CD4-positive, alpha-beta T cell treated with Interleukin-4 for 4 hours (primary cell): ENCODE results near the gene SNX4.
"Not testable (repeated sequence)": the region's sequence is repeated elsewhere in the genome, so short reads cannot be mapped to it uniquely, and the experiment has no call there.

Experiments
- DNase-seq: peaks from one replicate; pipeline ENCODE4 v3.0.0-alpha.2; 2020

The SNX4 gene

DNA sequence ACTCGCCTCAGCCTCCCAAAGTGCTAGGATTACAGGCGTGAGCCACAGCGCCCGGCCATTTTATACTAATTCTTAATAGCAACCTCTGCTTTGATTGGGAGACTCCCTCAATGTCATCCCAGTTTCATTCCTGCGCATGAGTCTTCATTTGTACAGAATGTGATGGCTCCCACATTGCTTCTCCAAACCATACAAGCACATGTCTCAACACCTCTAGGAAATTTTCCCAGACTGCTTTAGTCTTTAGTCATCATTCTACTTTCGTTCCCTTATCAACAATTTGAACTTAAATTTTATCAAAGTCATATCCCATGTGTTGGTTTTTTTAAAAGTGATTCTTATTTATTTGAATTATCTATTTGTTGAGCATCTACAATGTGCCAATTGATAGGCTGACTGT, 58.1 kb downstream of the SNX4 start:
- DNase-seq: no peak

DNA sequence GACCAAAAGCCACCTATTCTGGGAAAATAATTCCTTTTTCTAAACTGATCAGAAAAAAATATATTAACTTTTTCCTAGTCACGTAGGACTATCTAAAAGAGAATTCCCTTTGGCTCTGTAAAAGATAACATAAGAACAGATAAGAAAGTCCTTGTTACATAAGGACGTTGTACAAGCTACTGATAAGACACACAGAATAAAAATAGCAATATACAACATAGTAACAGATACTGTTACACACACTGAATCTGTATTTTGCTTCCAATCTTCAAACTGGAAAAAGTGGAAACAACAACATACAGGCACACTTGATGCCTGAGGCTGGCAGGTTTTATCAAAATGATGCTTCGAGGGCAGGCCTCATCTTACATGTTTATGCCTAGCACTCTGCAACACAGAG, 59.8 kb downstream of the SNX4 start:
- DNase-seq: no peak

DNA sequence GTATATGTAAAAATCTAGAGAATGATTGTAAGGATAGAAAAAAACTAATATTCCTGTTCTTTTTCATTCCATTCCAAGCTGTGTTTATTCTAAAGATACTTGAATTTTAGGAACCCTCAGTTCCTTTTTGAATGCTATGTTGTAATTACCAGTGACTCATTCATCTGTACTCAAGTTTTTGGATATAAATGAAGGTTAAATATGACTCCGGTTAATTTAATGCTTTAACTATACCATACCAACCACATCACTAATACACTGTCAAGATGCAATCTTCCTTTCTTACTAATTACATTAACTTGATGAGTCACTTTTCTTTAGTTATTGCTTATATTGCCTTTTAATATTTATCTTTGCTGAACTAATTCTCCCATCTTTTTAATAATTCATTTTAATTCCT, 76.1 kb downstream of the SNX4 start:
- no peak for DNase-seq

DNA sequence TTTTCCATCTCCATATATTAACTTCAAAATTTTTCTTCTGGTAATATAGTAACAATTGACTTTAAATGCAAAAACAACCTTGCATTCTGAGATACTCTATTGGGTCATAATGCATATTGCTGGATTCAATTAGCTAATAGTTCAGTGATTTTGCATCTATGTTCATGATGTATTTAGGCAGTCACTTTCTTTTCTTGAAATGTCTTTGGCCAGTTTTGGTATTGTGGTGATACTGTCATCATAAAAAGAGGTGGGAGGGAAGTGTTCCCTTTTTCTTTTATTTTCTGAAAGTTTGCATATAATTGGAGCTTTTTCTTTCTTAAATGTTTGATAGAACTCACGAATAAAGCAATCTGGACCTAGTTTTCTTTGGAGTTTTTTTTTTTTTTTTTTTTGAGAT, 77.5 kb downstream of the SNX4 start:
- no peak for DNase-seq

DNA sequence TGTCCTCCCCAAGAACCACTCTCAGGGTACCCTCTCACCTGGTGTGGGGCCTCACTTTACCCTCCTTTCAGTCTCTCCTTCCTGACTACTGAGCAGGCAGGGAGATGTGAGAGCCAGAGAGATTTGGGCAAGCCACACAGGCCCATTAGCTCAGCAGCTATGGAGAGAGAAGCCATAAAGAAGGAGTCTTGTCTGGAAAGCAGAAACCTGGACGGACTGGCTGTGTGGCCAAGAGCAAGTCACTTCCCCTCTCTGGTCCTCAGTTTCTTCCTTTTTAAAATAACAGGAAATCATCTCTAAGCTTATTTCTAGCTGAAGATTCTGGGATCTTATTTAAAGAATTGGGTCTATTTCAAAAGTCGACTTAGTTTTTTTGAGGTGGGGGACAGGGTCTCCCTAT, 79.0 kb downstream of the SNX4 start:
- DNase-seq: no peak

DNA sequence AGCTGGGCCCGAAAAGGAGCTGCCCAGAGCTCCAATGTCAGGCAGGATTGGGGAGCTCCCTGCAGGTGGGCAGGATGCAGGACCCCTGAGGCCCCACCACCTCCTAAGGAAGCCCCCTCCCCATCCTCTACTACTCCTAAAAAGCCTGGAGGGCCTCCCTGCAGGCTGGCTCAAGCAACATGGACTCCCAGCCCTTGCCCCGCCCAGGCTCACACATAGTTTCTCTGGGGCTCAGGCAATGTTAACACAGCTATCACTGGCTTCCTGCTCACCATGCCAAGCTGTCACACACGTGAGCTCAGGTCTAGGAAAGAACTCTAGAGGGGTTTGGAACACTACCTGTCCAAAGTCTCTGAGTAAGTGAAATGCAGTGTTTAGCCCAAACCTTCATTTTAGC, 79.4 kb downstream of the SNX4 start:
- DNase-seq: no peak

DNA sequence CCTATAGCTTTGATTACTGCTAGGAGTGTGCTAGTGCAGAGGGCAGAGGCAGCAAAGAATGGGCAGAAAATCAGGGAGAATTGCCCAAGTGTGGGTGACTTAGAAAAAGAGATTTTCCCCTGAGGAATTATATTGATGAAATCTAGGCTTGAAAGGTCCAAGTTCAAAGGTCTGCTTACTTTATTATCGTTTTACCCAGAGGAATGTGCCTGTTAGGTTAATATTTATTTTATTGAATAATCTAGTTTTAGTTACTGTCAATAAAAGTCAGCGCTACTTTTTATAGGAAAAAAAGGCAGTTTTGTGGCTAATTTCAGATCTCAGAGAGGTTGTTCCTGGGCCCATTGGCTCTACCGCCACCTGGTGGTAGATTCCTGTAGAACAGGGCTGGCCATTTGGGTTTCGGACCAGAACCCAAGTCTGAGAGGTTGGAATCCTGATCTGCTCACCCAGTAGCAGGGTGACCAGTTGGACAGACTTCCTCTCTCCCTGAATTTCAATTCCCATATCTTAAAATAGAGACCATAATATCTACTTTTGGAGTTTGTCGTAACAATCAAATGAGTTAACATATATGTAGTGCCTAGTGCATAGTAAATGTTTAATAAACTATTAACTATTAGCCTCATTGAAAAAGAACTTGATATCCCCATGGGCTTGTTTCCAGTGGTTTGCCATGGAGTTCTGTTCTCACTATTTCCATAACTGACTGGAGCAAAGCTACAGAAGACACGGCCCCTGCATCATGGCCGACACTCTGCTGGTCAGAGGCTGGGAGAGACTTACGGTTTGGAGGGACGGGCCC, 82.2 kb downstream of the SNX4 start:
- peak; percentile 42 for DNase-seq

DNA sequence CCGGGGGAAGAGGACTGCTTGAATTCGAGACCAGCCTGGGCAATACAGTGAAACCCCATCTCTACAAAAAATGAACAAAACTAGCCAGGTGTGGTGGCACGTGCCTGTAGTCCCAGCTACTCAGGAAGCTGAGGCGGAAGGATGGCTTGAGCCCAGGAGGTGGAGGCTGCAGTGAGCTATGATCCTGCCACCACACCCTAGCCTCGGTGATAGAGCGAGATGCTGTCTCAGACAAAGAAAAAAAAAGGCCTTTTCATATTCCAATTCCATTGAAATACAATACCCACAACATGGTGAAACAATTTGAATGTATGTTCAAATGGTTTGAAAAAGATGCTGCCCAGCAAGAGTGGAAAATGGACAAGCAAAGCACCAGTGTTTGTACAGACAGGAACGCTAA, 83.1 kb downstream of the SNX4 start:
- DNase-seq: no peak

DNA sequence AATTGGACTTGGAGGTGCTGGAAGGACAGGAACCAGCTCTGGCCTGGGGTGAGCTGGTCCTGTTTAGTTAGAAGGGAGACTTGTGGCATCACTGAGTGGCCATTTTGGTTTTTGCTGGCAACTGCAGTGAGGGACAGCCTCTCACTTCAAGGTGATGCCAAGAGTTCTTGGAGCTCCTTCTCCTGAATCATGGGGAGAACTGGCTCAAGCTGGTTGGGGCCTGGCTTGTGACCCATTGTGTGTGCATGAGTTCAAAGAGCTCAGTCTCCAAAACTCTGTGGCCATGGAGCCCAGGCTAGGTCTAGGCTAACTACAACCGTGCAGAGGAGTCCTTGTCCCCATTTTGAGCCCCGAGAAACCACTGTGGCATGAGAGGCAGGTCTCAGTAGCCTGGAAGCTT, 84.8 kb downstream of the SNX4 start:
- DNase-seq: no peak

DNA sequence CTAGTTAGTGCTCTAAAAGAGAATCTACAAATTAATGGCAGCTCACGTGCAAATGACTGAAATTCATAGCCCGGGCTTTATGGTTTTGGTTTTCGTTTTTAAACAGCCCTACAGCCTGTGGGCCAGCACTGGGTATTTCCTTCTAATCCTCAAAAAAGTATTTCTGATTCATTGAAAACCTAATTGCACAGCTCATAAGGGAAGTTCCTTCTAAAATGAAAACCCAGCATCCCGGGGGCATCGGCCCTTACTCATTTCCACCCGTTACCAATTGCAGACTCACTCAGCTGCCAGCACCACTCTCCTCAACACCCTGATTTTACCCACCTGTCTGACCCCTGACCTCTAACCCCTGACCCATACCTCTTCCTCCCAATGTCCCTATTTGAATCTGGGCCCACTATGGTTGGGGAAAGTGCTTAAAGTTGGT, 85.4 kb downstream of the SNX4 start:
- DNase-seq: no peak

DNA sequence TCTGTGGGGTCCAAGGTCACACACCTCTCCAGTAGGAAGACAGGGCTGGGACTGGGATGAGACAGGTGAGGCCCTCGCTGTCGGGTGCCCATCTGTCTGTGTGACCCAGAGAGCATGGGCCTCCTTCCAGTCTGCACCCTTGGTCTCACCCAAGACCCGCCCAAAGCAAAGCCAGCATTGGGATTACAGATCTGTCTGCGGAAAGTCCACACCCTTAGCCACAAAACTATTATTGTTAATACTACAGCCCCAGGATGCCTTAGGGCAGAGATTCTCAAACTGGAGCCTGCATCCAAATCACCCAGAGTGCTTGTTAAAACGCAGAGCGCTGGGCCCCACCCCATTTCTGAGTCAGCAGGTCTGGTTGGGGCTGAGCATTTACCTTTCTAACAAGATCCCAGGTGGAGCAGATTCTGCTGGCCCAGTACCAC, 86.4 kb downstream of the SNX4 start:
- no peak for DNase-seq

DNA sequence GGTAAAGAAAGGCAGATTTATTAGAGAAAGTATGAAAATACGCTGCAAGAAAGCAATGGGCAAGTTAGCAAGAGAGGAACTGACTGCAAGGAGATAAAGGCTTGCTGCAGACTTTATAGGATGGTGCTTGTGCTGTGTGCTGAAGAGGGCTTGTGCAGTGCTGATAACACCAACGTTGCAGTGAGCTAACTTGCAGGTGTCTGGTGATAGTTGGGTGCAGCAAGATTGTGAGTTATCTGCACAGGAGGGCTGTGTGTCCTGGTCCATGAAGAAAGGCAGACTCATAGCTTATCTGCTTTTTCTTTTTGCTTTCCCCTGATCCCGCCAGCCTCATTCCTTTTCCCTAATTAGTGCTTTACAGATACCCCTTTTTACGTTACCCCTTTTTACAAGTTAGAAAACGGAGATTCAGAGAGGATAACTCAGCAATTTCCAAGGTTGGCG, 86.9 kb downstream of the SNX4 start:
- DNase-seq: no peak

DNA sequence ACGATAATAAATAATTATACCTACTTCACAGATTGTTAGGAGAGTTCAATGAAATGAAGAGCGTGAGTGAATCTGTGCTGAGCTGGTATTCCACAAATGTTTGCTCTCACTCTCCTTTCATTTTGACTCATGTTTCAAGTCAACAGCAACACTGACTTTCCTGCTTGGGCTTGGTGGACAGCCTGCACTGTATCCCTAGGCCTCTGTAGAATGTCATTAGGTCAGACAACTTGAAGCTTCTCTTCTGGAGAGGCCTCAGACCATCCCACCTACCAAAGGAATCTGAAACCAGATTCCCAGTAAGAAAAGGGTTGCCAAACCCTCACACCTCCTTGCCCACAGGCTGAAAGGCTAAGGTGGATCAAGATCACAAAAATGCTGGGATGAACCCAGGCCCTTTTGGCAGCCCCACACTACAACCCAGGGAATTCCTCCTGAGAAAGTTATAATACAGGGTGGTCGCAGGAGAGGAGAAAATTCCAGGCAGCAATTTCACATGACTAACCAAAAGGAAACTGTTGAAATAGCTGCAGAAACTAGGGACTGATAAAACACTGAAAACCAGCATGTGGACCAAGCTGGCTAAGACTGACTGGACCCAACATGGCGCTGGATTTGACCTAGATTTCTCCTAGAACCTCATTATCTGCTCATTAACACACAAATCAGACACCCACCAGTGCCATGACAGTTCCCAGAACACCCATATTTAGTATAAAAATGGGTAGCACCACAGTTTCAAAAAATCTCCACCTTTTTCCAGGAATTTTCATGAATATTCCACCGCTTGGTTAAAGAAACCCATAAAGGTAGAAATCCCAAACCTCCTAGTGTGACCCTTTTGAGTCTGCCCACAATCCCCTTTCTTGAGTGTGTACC, 87.9 kb downstream of the SNX4 start:
- no peak for DNase-seq

DNA sequence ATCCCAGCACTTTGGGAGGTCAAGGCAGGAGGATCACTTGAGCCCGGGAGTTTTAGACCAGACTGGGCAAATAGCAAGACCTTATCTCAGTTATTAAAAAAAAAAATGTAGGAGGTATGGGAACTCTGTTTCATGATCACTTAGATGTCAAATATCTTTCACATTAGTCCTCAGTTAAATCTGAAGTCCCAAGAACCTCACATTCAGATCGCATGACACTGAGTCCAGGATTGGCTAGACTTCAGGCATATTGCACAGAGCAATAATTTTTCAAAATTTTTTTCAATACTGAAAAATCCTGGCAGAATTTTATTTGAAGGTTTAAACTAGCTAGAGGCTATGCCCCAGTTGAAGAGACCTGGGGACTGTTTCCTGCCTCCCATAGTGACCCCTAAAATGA, 88.6 kb downstream of the SNX4 start:
- DNase-seq: no peak

DNA sequence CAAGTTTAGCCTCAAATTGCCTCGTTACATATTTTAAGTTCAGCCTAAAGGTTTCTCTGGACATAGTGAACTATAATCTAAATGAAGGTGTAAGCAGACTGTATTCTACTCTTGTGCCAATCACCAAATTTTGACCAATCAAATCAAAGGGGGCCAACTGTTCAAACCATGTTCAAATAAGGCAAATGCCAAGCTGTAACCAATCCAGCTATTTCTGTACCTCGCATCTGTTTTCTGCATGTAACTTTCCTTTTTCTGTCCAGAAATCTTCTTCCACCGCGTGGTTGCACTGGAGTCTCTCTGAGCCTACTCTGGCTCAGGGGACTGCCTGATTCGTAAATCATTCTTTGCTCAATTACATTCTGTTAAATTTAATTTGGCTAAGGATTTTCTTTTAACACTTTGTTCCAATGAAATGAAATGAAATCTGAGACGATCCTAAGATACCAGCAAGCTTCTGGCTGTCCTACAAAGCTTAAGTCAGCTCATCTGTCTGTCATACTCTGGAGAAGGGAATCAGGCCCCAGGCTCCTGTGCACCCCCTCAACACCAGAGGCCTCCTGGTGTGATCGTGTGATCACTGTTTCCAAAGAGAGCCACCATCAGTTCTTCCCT, 91.7 kb downstream of the SNX4 start:
- DNase-seq: no peak

DNA sequence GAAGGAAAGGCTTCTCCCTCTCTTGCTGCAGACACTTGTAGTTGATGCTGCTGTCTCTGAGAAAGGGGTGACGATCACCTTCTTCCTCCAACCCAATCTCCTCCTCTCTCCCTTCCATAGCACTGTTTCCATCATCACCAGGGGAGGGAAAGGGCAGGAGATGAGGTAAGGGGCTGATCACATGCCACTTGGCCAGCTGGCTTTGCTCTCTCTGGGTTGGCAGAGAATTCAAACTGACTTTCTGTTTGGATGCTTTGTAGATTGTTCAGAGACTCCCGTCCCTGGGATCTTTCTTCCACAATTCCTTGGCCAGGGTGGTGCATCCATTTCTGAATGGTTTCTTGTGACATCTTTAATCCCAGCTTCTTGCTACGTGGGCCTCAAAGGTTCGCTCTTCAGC, 101.7 kb downstream of the SNX4 start:
- no peak for DNase-seq

DNA sequence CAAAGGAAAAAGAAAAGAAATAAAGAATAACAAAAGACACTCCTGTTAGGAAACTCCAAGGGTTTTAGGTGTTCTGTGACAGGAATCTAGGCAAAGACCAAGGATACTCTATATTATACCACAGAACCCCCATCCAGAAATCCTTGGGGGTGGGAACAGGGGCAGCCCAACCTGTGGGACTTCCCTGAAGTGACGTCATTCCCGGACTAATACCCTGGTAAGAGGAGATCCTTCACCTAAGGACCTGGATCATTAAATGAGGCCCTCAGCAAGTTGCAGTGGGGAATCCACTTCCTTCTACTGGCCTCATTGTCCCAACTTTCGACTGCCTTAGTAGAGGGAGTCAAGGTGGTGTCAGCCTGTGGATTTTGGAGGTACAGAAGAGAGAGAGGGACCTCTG, 103.8 kb downstream of the SNX4 start:
- no peak for DNase-seq

DNA sequence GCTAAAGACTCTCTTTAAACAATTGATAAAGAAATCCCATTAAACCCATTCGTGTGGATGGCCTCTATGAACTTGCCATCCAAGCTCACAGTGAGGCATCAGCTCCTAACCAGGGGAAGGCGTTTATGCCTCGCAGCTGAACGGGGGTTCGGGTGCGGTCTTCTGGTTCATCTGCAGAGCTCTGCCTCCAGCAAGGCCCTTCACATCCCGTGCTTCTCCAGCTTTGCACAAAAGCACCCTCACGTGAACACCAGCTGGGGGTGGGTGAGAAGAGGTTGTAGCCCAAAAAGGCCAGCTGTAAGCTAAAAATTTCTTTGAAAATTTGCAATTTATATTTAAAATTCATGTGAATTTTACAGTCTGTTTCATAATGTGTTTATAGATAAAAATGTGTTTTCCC, 105.3 kb downstream of the SNX4 start:
- no peak for DNase-seq

DNA sequence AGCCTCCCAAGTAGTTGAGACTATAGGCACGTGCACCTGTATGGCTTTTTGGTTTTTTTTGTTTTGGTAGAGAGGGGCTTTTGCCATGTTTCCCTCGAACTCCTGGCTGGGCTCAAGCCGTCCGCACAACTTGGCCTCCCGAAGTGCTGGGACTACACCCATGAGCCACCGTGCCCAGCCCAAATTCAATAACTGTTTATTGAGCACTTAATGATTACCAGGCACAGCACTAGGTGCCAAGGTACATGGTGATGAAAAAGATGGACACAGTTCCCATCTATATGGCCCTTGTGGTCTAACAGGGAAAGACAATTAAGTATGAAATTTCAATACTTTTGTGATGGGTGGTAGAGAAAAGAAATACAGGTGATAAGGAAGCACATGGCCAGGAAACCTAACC, 109.1 kb downstream of the SNX4 start:
- no peak for DNase-seq

DNA sequence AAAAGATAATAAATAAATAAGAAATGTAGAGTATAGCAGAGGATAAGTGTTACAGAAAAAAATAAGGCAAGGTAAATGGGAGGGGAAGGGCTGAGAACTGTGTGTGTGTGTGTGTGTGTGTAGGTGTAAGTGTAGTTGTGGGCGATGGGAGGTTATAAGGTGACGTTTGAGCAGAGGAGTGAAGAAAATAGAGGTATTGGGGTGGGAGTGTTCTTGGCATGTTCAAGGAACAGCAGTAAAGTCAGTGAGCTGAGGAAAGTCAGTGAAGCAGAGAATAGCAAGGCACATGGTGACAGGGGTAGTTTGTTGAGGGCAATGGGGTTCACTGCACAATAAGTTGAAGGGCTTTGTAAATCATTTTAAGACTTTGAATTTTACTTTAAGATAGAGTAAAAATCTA, 113.9 kb downstream of the SNX4 start:
- DNase-seq: no peak

DNA sequence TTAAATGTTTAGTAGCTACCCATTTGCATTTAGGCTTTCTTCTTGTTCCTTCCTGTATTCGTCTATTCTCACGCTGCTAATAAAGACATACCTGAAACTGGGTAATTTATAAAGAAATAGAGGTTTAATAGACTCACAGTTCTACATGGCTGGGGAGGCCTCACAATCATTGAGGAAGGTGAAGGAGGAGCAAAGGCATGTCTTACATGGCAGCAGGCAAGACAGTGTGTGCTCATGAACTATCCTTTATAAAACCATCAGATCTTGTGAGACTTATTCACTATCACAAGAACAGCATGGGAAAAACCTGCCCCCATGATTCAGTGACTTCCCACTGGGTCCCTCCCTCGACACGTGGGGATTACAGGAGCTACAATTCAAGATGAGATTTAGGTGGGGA, 114.5 kb downstream of the SNX4 start:
- not testable (repeated sequence) for DNase-seq

DNA sequence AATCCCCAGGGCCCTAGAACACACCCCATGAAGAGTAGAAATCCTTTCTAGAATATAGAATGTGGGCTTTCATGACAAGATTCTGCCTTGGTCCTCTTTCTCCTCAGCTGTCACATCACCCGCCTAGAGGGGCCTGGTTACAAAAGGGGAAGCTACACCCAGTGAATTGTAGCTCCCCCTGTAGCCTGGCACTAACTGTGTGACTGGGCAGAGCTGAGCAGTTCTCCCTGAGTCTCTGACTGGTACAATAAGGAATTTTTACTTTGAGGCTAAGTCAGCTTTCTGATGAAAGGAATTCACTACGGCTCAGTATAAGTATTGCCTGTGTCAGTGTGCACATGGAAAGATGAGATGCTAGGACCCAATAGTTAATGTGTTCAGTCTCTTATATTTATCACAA, 116.2 kb downstream of the SNX4 start:
- no peak for DNase-seq

DNA sequence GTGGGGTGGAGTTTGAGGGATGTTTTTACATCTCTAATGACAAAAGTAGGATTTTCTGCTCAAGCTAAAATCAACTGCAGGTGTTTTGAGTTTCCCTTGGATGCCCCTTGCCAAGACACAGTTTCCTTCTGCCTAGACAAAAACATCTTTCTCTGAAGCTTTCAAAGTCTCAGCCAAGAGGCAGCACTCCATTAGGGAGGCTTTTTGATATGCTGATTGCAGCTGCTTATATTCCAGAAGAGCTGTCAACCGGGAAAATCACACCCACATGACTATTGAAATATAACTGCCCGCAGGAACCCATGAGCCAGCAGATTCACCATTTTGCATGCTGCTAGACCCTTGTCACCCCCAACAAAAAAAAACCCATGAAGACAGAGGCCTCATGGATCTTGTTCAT, 117.4 kb downstream of the SNX4 start:
- no peak for DNase-seq

DNA sequence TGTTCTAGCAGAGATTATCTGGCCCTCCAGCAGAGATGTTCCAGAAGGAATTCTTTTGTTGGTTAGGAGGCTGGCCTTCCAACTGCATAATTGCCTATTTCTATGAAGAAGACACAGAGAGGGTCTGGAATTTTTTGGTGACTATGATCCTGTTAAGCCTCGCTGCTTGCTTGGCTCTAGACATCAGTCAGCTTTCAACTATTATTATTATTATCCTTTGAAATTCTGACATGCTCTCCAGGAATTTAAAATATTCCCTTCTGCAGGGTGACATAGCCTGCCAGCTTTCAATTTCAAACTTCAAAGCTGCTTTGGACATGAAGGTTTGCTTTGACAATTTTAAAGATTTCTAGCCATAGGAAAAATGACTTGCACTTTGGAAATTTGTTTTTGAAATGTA, 118.6 kb downstream of the SNX4 start:
- DNase-seq: no peak
